Ascending aorta (tissue), 2 donors: ENCODE data around the gene DDX60. TPM values are rescaled to one million over a fixed set of nuclear protein-coding genes. Genes with fewer than 3 reads are reported as not detected.
"Not testable (repeated sequence)": the region's sequence is repeated elsewhere in the genome, so short reads cannot be mapped to it uniquely, and the experiment has no call there.

Experiments
- DNase-seq, 2 donors: peaks; one replicate each; pipeline ENCODE4 v3.0.0-alpha.2; 2019; ENCODE audit warnings: low spot score in 2 of 2
- H3K27ac ChIP-seq, 2 donors: fragments of 200-600 bp; sonication (generic); one replicate each; pipeline ENCODE4 v1.5.1; 2016 to 2017; ENCODE audit warnings: mild to moderate bottlenecking in 1 of 2
- H3K27me3 ChIP-seq: fragments of 200-600 bp; sonication (generic); one replicate; pipeline ENCODE4 v1.5.1; 2017
- H3K36me3 ChIP-seq, 2 donors: fragments of 200-600 bp; sonication (generic); one replicate each; pipeline ENCODE4 v1.5.1; 2016
- H3K4me1 ChIP-seq, 2 donors: fragments of 200-600 bp; sonication (generic); one replicate each; pipeline ENCODE4 v1.5.1; 2016 to 2017; ENCODE audit warnings: mild to moderate bottlenecking in 1 of 2
- H3K4me3 ChIP-seq, 2 donors: fragments of 200-600 bp; sonication (generic); one replicate each; pipeline ENCODE4 v1.5.1; 2016 to 2017; ENCODE audit warnings: mild to moderate bottlenecking in 1 of 2
- H3K9me3 ChIP-seq, 2 donors: fragments of 200-600 bp; sonication (generic); one replicate each; pipeline ENCODE4 v1.5.1; 2016
- intact Hi-C: fragments of 100-400 bp; cut with DNase I; formaldehyde crosslinking; loops from one replicate; pipeline ENCODE4 v1.15.1; 2023
- total RNA-seq: library from RNA; depleted of rRNA; stranded (reverse); fragments of >200 nt; gene quantifications from one replicate; pipeline ENCODE4 v1.1.0, GENCODE V29; 2016
- TF ChIP-seq, protein P1 (sequence below), 3 experiments: fragments of 200-600 bp in 2 of 3; fragments of 450-650 bp in 1 of 3; sonication (generic) in 2 of 3; IDR thresholded peaks; one replicate each; pipeline ENCODE4 v1.5.1; 2016 to 2019; ENCODE audit warnings: antibody characterized with exemption in 3 of 3, mild to moderate bottlenecking in 1 of 3, moderate library complexity in 1 of 3

The DDX60 gene
- total RNA-seq, 1 donor from 2014 or later = 15.3 TPM

- H3K9me3 ChIP-seq = no peaks in the 10 kb centered on the region
- no peak overlapping the region for H3K4me3 ChIP-seq
- TF ChIP-seq, protein P1, sequence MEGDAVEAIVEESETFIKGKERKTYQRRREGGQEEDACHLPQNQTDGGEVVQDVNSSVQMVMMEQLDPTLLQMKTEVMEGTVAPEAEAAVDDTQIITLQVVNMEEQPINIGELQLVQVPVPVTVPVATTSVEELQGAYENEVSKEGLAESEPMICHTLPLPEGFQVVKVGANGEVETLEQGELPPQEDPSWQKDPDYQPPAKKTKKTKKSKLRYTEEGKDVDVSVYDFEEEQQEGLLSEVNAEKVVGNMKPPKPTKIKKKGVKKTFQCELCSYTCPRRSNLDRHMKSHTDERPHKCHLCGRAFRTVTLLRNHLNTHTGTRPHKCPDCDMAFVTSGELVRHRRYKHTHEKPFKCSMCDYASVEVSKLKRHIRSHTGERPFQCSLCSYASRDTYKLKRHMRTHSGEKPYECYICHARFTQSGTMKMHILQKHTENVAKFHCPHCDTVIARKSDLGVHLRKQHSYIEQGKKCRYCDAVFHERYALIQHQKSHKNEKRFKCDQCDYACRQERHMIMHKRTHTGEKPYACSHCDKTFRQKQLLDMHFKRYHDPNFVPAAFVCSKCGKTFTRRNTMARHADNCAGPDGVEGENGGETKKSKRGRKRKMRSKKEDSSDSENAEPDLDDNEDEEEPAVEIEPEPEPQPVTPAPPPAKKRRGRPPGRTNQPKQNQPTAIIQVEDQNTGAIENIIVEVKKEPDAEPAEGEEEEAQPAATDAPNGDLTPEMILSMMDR (IDR thresholded peaks at IDR 0.05) = no peak
- H3K27ac ChIP-seq = no peak overlapping the region
- no peaks in the 10 kb centered on the region for H3K4me1 ChIP-seq
- H3K27me3 ChIP-seq = no peaks in the 10 kb centered on the region
- peaks cover 11 to 25% of the 10 kb centered on the region in 2 donors for H3K36me3 ChIP-seq
- DNase-seq = no peak
- intact Hi-C loops = no loop called here
Measured at GRCh38 chr4:168309781-168310180, 8.8 kb downstream of the DDX60 start.

GRCh38 chr4:168308912-168309311 is 9.6 kb downstream of the DDX60 start:
- Histone ChIP-seq H3K36me3 (peaks cover 11 to 26% of the 10 kb centered on the region in 2 donors), H3K4me1 (no peaks in the 10 kb centered on the region), H3K4me3 (no peak overlapping the region), H3K27me3 (no peaks in the 10 kb centered on the region), H3K27ac (no peak overlapping the region), H3K9me3 (no peaks in the 10 kb centered on the region)
- intact Hi-C loops = no loop called here
- TF ChIP-seq, protein P1 (IDR thresholded peaks at IDR 0.05) = no peak
- DNase-seq = no peak

DNA sequence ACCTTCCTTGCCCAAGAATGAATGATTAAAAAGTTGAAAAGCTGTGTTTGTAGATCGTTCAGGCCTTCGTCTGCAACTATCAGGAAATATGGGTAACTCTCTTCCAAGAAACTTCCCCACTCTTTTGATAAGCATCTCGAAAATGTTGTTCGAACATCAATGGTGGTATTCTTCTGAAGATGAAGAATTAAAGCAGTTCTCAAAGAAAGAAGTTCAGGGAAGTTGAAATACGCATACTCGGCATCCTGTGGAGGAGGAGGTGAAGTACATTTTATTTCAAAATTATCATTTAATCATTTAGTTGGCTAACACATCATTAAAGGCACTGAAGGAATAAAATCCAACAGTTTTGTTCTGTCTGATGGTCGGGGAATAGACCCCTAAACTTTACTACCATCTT is 12.1 kb downstream of the DDX60 start:
- H3K4me1 ChIP-seq = no peaks in the 10 kb centered on the region
- H3K27ac ChIP-seq = no peak overlapping the region
- H3K36me3 ChIP-seq = peaks cover 11 to 33% of the 10 kb centered on the region in 2 donors
- no peaks in the 10 kb centered on the region for H3K9me3 ChIP-seq
- intact Hi-C loops = no loop called here
- no peak overlapping the region for H3K4me3 ChIP-seq
- H3K27me3 ChIP-seq = no peaks in the 10 kb centered on the region
- no peak for DNase-seq
- TF ChIP-seq, protein P1 (IDR thresholded peaks at IDR 0.05) = no peak

- intact Hi-C loops = no loop called here
- no peaks in the 10 kb centered on the region for H3K9me3 ChIP-seq
- TF ChIP-seq, protein P1 (IDR thresholded peaks at IDR 0.05) = no peak
- no peaks in the 10 kb centered on the region for H3K27me3 ChIP-seq
- no peak overlapping the region for H3K4me3 ChIP-seq
- H3K4me1 ChIP-seq = no peaks in the 10 kb centered on the region
- H3K27ac ChIP-seq = no peak overlapping the region
- peaks cover 11 to 29% of the 10 kb centered on the region in 2 donors for H3K36me3 ChIP-seq
- no peak for DNase-seq
Measured at GRCh38 chr4:168304744-168305459, 13.7 kb downstream of the DDX60 start.

DNA sequence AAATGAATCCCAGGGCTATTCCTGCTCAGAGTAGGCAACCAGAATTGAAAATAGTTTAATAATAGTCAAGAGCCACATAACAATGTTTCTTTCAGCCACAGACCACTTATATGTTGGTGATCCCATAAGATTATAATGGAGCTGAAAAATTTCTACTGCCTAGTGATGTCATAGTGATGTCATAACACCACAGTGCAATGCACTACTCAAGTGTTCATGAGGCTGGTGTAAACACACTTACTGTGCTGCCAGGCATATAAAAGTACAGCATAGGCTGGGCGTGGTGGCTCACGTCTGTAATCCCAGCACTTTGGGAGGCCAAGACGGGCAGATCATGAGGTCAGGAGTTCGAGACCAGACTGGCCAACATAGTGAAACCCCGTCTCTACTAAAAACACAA is 15.1 kb downstream of the DDX60 start:
- intact Hi-C loops, H3K4me3 ChIP-seq, H3K4me1 ChIP-seq, H3K27me3 ChIP-seq, H3K27ac ChIP-seq, H3K9me3 ChIP-seq, DNase-seq: not testable (repeated sequence)
- H3K36me3 ChIP-seq = peaks cover 11 to 24% of the 10 kb centered on the region in 2 donors

- no peaks in the 10 kb centered on the region for H3K9me3 ChIP-seq
- DNase-seq = no peak
- intact Hi-C loops = no loop called here
- H3K27me3 ChIP-seq = no peaks in the 10 kb centered on the region
- H3K36me3 ChIP-seq = peaks cover 2 to 27% of the 10 kb centered on the region in 2 donors
- H3K4me1 ChIP-seq = no peaks in the 10 kb centered on the region
- H3K4me3 ChIP-seq = no peak overlapping the region
- no peak overlapping the region for H3K27ac ChIP-seq
- TF ChIP-seq, protein P1 (IDR thresholded peaks at IDR 0.05) = no peak
Measured at GRCh38 chr4:168293386-168293975, 25.1 kb downstream of the DDX60 start.
